Neural cell (in vitro differentiated cells): ENCODE measurements around the gene UNC5C. TPM values are rescaled to one million over a fixed set of nuclear protein-coding genes. Genes with fewer than 3 reads are reported as not detected.

Source experiments
- H2AFZ ChIP-seq: fragments of 200-600, 300-800 bp; sonication (generic), shearing (Covaris generic); 2 replicates; pipeline ENCODE4 v1.6.0; 2014; ENCODE audit warnings: low read depth, mild to moderate bottlenecking, antibody characterized with exemption, low read length, moderate library complexity
- H3F3A ChIP-seq: fragments of 200-600 bp; shearing (Covaris generic); 2 replicates; pipeline ENCODE4 v1.6.1; 2016; ENCODE audit warnings: mild to moderate bottlenecking, moderate library complexity, mixed read lengths, antibody characterized with exemption, low read length; ENCODE audit not compliant: insufficient read depth, poor library complexity, severe bottlenecking
- H3K27ac ChIP-seq: fragments of 200-600, 300-800 bp; sonication (generic), shearing (Covaris generic); 2 replicates; pipeline ENCODE4 v1.5.1; 2014; ENCODE audit warnings: mild to moderate bottlenecking, low read length, moderate library complexity
- H3K27me3 ChIP-seq: fragments of 300-800, 200-600 bp; sonication (generic), shearing (Covaris generic); 2 replicates; pipeline ENCODE4 v1.6.0; 2014; ENCODE audit warnings: mild to moderate bottlenecking, low read depth, low read length, moderate library complexity; ENCODE audit not compliant: insufficient read depth
- H3K36me3 ChIP-seq: fragments of 300-800, 200-600 bp; sonication (generic), shearing (Covaris generic); 2 replicates; pipeline ENCODE4 v1.5.1; 2014; ENCODE audit warnings: mild to moderate bottlenecking, antibody characterized with exemption, low read length, moderate library complexity; ENCODE audit not compliant: insufficient read depth
- H3K4me2 ChIP-seq: fragments of 300-800, 200-600 bp; sonication (generic), shearing (Covaris generic); 2 replicates; pipeline ENCODE4 v1.6.0; 2014; ENCODE audit warnings: mild to moderate bottlenecking, low read length
- H3K4me3 ChIP-seq: fragments of 300-800, 200-600 bp; sonication (generic), shearing (Covaris generic); 2 replicates; pipeline ENCODE4 v1.5.1; 2014; ENCODE audit warnings: mild to moderate bottlenecking, low read length, moderate library complexity
- H3K79me2 ChIP-seq: fragments of 200-600 bp; shearing (Covaris generic); replicated peaks from 2 replicates; pipeline ENCODE4 v1.6.0; 2014; ENCODE audit warnings: mild to moderate bottlenecking, low read length, moderate library complexity; ENCODE audit not compliant: insufficient read depth
- H3K9ac ChIP-seq: fragments of 300-800, 200-600 bp; sonication (generic), shearing (Covaris generic); 2 replicates; pipeline ENCODE4 v1.6.1; 2016; ENCODE audit warnings: mild to moderate bottlenecking, low read length, mixed read lengths
- H3K9me2 ChIP-seq: fragments of 200-600 bp; shearing (Covaris generic); 2 replicates; pipeline ENCODE4 v1.6.1; 2016; ENCODE audit warnings: mild to moderate bottlenecking, low read length, mixed read lengths; ENCODE audit not compliant: insufficient read depth
- H3K9me3 ChIP-seq: fragments of 200-600, 300-800 bp; sonication (generic), shearing (Covaris generic); 2 replicates; pipeline ENCODE4 v1.6.1; 2016; ENCODE audit warnings: mild to moderate bottlenecking, mixed run types, low read length, moderate library complexity, mixed read lengths
- H4K20me1 ChIP-seq: fragments of 200-600 bp; shearing (Covaris generic); 2 replicates; pipeline ENCODE4 v1.6.1; 2016; ENCODE audit warnings: mild to moderate bottlenecking, mixed run types; ENCODE audit not compliant: insufficient read depth
- EP300 ChIP-seq: fragments of 450-650 bp; conservative IDR thresholded peaks from 2 replicates; pipeline ENCODE4 v1.6.1; 2014; ENCODE audit warnings: antibody characterized with exemption, mild to moderate bottlenecking, moderate library complexity; ENCODE audit not compliant: poor library complexity, severe bottlenecking
- EZH2 ChIP-seq: fragments of 200-600, 300-800 bp; shearing (Covaris generic), sonication (generic); IDR thresholded peaks from 2 replicates; pipeline ENCODE4 v1.6.1; 2014; ENCODE audit warnings: antibody characterized with exemption, low read length, borderline replicate concordance, mild to moderate bottlenecking; ENCODE audit not compliant: insufficient read depth, poor library complexity, severe bottlenecking
- MXI1 ChIP-seq: fragments of 450-650 bp; conservative IDR thresholded peaks from 2 replicates; pipeline ENCODE4 v1.6.1; 2014; ENCODE audit warnings: antibody characterized with exemption, mild to moderate bottlenecking; ENCODE audit not compliant: poor library complexity, severe bottlenecking
- POLR2AphosphoS5 ChIP-seq: IDR thresholded peaks from 2 replicates; pipeline ENCODE4 v1.6.1; 2012
- RAD21 ChIP-seq: fragments of 450-650 bp; conservative IDR thresholded peaks from 2 replicates; pipeline ENCODE4 v1.6.1; 2014; ENCODE audit warnings: antibody characterized with exemption, mild to moderate bottlenecking, moderate library complexity
- SMC3 ChIP-seq: fragments of 450-650 bp; conservative IDR thresholded peaks from 2 replicates; pipeline ENCODE4 v1.6.1; 2014; ENCODE audit warnings: antibody characterized with exemption, mild to moderate bottlenecking, moderate library complexity; ENCODE audit not compliant: poor library complexity
- TAF1 ChIP-seq: IDR thresholded peaks from 2 replicates; pipeline ENCODE4 v1.6.1; 2012; ENCODE audit warnings: low read depth
- polyA plus RNA-seq: library from polyadenylated mRNA; depleted of rRNA; stranded (reverse); fragments of >200 nt; gene quantifications from 2 replicates; pipeline ENCODE4 v1.2.3, GENCODE V29; 2014
- TF ChIP-seq, protein P1 (sequence below): fragments of 450-650 bp; IDR thresholded peaks from 2 replicates; pipeline ENCODE4 v1.5.1; 2014; ENCODE audit warnings: antibody characterized with exemption, mild to moderate bottlenecking, moderate library complexity; ENCODE audit not compliant: poor library complexity, severe bottlenecking
- TF ChIP-seq, protein P2 (sequence below): IDR thresholded peaks from 2 replicates; pipeline ENCODE4 v1.6.1; 2012; ENCODE audit warnings: borderline replicate concordance

Gene UNC5C
- polyA plus RNA-seq, 1 donor from 2014 or later: 0.56 TPM

DNA sequence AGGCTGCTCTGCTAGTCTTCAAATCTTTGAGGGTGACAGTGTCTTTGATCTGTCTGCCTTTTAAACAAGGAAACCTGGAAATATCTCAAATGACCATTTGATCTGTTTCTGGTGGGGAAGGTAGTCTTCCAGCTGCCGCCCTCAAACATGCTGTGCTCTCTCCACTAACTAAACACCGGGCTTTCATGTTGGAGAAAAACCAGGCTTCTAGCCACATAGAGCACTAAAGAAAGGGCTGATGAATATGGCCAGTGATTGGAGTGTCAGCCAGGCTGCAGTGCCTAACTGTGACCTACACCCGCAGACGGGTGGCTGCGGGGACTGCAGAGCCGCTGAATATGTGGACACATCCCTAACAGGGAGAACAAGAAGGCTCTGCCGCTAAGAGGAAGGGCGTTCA lies 85.9 kb downstream of the UNC5C start:
- Histone ChIP-seq H4K20me1 (no peaks in the 10 kb centered on the region), H3K4me3 (no peak overlapping the region), H3K9ac (no peak overlapping the region), H3K27me3 (no peaks in the 10 kb centered on the region), H3K4me2 (no peak overlapping the region), H3K36me3 (no peaks in the 10 kb centered on the region), H3K9me2 (no peaks in the 10 kb centered on the region), H3F3A (no peaks in the 10 kb centered on the region), H3K9me3 (no peaks in the 10 kb centered on the region), H2AFZ (no peak overlapping the region), H3K79me2 (no peaks in the 10 kb centered on the region), H3K27ac (no peak overlapping the region)
- TF ChIP-seq RAD21 (no peak), POLR2AphosphoS5 (no peak), SMC3 (no peak), EP300 (no peak)
- TF ChIP-seq, protein P1, sequence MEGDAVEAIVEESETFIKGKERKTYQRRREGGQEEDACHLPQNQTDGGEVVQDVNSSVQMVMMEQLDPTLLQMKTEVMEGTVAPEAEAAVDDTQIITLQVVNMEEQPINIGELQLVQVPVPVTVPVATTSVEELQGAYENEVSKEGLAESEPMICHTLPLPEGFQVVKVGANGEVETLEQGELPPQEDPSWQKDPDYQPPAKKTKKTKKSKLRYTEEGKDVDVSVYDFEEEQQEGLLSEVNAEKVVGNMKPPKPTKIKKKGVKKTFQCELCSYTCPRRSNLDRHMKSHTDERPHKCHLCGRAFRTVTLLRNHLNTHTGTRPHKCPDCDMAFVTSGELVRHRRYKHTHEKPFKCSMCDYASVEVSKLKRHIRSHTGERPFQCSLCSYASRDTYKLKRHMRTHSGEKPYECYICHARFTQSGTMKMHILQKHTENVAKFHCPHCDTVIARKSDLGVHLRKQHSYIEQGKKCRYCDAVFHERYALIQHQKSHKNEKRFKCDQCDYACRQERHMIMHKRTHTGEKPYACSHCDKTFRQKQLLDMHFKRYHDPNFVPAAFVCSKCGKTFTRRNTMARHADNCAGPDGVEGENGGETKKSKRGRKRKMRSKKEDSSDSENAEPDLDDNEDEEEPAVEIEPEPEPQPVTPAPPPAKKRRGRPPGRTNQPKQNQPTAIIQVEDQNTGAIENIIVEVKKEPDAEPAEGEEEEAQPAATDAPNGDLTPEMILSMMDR: no peak

DNA sequence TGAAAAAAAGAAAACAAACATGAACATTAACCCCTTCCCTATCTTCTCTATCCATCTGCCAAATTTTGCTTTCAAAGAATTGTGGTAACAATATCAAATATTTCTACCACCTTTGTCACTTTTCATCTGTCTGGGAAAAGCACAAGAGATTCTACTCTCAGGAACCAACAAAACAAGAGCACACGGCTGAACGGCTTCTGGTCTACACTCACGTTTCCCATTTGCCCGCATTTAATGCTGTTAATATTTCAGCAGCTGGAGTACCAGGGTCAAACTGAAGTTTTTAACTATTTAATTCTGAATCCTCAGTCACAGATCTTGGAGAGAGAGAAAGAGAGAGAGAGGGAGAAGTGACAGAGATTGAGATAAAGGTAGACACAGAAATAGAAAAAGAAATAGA lies 91.4 kb downstream of the UNC5C start:
- H3K9me2 ChIP-seq: no peaks in the 10 kb centered on the region
- no peak overlapping the region for H3K4me2 ChIP-seq
- H3K36me3 ChIP-seq: no peaks in the 10 kb centered on the region
- H3K27ac ChIP-seq: no peak overlapping the region
- no peaks in the 10 kb centered on the region for H3K27me3 ChIP-seq
- H3K9ac ChIP-seq: no peak overlapping the region
- no peaks in the 10 kb centered on the region for H3K9me3 ChIP-seq
- H3K79me2 ChIP-seq: no peaks in the 10 kb centered on the region
- no peak overlapping the region for H2AFZ ChIP-seq
- H3K4me3 ChIP-seq: no peak overlapping the region
- H4K20me1 ChIP-seq: no peaks in the 10 kb centered on the region
- no peaks in the 10 kb centered on the region for H3F3A ChIP-seq
- TF ChIP-seq, protein P2, sequence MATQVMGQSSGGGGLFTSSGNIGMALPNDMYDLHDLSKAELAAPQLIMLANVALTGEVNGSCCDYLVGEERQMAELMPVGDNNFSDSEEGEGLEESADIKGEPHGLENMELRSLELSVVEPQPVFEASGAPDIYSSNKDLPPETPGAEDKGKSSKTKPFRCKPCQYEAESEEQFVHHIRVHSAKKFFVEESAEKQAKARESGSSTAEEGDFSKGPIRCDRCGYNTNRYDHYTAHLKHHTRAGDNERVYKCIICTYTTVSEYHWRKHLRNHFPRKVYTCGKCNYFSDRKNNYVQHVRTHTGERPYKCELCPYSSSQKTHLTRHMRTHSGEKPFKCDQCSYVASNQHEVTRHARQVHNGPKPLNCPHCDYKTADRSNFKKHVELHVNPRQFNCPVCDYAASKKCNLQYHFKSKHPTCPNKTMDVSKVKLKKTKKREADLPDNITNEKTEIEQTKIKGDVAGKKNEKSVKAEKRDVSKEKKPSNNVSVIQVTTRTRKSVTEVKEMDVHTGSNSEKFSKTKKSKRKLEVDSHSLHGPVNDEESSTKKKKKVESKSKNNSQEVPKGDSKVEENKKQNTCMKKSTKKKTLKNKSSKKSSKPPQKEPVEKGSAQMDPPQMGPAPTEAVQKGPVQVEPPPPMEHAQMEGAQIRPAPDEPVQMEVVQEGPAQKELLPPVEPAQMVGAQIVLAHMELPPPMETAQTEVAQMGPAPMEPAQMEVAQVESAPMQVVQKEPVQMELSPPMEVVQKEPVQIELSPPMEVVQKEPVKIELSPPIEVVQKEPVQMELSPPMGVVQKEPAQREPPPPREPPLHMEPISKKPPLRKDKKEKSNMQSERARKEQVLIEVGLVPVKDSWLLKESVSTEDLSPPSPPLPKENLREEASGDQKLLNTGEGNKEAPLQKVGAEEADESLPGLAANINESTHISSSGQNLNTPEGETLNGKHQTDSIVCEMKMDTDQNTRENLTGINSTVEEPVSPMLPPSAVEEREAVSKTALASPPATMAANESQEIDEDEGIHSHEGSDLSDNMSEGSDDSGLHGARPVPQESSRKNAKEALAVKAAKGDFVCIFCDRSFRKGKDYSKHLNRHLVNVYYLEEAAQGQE: no peak
- no peak for TF ChIP-seq POLR2AphosphoS5
- no peak for TF ChIP-seq RAD21
- TF ChIP-seq SMC3: no peak
- no peak for TF ChIP-seq EP300
- TF ChIP-seq, protein P1: no peak
- TF ChIP-seq MXI1: no peak
- no peak for TF ChIP-seq EZH2
- TF ChIP-seq TAF1: no peak
